NOMO-1 (cell line): ENCODE results near the gene SLC16A4.
A peak's percentile ranks its signal among the peaks of the same experiment; 100 is the strongest.

Experiments
- DNase-seq, 2 experiments: peaks; one replicate each; lab custom pipeline; 2025; ENCODE audit not compliant: unreplicated experiment in 2 of 2; lab: John Stamatoyannopoulos, UW

Gene SLC16A4

DNA sequence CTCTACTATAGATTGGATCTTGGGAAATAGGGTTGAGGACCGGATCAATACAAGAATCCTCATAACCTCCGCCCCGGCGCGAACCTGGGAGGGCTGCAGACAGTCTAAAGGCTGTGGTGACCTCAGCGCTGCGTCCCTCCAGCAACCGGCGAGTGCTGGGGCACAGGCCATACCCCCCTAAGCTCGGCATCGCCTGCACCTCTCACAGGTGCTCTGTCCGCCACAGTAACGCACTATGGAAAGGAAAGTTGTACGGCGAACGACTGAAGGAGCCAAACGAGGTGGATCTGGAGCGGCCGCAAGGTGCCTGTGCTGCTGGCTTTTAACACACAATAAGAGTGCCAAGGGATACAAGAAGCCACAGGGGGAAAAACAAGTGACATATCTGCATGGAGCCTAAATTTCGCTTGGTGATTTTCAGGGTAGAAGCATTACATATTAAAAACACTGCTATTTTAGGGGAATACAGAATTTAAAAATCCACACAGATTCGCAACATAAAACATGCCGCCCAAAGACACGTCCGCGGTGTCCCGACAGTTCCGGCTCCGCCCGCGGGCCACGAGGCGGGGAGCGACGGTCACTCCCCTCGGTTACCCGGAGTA is 53.0 kb downstream of the SLC16A4 start:
- peak; percentile 36 to 74 for DNase-seq

DNA sequence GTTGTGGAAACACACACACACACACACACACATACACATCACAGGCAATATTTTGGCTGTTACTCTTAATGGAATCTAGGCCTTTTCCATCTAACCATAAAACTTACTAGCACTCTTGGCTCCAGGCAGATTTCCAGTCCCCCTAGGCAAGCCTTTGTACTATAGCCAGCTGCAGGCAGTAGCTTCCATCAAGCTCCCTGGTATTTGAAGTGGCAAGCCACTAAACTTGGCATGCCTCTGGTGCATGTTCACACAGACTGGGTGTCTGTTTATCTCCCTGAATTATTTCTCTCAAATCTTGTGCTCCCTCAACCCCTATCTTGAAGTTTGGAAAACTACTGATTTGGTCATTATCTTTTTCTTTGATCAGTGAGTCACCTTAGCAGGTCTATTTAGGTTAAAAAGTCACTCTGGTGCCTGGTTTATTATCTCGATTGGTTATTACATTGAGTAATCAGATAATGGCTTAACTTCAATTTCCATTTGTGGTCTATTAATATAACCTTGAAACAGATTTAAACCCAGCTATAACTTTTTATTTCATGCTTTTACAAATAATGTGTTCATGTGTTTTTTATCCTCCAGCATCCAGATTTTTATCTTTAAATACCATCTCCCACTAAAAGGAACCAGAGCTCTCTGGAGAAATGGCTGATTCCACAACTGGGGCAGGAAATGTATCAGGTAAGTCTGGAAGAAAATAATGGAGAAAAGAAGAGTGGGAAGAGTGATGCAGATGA is 54.4 kb downstream of the SLC16A4 start:
- no peak for DNase-seq

DNA sequence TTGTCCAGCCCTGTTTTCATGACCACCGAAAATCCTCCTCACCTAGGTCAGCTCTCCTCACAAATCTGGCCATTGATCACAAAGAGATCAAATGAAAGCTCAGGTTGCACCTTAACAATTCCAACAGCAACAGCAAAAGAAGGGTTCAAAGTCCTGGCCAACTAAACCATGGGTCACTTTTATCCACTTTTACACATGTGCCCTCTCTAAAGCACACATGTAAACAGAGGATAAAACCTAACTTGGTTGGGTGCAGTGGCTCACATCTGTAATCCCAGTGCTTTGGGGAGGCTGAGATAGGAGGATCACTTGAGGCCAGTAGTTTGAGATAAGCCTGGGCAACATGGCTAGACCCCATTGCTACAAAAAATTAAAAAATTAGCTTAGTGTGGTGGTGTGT is 55.6 kb downstream of the SLC16A4 start:
- DNase-seq: no peak

DNA sequence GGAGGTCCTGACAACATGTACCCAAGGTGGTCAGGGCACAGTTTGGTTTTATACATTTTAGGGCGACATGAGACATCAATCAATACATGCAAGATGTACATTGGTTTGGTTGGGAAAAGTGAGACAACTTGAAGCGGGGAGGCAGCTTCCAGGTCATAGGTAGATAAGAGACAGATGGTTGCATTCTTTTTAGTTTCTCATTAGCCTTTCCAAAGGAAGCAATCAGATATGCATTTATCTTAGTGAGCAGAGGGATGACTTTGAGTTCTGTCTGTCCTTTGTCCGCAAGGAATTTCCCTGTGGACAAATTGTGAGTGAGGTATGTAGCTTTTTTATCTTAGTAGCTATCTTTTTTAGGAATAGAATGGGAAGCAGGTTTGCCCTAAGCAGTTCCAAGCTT is 62.1 kb downstream of the SLC16A4 start:
- no peak for DNase-seq

DNA sequence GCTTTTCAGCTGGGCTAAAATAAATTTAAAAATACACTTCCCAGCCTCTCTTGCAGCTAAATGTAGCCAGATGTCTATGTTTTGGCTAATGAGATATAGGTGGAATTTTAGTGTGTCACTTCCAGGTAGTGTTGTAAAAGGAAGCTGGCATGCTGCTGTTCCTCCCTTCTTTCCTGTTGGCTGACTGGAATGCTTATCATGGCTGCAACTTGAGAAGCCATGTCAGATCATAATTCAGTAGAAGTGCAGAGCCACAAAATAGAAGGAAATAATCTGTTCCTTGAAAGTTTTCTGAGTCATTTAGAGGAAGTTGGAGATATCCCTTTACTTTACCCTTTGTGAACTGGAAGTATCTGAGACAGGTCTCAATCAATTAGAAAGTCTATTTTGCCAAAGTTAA is 62.6 kb downstream of the SLC16A4 start:
- DNase-seq: no peak

DNA sequence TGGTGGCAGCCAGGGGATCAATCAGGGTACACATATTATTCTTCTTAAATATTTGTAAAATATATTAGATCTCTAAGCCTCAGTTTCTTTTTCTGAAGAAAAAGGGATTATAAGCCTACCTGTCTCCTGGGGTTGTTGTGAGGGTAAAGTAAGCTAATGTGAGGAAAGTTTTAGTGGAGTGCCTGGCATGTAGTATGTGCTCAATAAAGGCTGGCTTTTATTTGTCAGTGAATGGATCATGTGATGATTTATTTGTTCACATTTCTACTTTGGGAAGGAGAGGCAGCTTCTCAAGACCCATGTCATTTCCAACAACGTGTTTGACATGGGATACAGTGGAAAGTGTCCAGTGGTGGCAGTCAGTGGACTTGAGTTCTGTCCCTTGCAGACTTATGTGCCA is 64.0 kb downstream of the SLC16A4 start:
- DNase-seq: no peak

DNA sequence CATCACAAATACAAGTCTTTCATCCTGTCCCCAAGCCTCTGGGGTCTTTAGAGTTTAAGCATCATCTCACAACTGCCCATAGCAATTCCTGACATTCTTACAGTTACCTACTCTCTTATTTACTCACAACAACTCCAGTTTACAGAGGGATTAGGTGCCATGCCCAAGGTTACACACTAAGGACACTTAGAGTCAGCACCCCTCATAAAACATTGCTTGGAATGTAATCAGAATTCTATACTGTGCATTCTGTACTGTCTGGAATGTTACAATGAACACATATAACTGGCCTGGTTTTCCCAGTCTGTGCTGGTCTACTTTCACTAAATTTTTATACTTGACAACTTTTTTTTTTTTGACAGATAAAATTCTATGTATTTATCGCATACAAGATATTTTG is 66.2 kb downstream of the SLC16A4 start:
- DNase-seq: no peak

DNA sequence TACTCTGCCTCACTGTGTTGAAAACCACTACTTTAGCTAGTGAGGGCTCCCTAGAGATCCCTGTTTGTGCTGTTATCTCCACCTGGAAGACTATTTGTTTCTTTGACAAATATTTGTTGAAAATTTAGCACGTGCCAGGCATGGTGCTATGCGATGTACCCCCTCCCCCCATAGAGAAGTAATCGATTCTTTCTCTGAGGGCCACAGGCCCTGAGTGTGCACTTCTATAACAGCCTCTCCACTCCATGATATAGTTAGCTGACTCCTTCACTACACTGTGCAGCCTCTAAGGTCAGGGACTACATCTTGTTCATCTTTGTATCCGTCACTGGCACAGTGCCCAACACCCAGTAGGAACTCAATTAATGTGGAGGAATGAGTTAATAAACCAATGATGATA is 69.0 kb downstream of the SLC16A4 start:
- DNase-seq: no peak

DNA sequence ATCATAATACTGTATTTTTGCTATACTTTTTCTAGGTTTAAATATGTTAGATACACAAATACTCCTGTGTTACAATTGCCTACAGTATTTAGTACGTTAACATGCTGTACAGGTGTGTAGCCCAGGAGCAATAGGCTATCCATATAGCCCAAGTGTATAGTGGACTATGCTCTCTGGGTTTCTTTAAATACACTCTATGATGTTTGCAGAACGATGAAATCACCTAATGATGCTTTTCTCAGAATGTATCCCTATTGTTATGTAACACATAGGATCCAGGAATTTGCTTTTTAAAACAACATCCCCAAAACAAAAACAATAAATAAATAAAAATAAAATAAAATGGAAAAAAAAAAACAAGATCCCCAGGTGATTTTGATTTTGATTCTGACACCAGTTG is 69.8 kb downstream of the SLC16A4 start:
- no peak for DNase-seq

DNA sequence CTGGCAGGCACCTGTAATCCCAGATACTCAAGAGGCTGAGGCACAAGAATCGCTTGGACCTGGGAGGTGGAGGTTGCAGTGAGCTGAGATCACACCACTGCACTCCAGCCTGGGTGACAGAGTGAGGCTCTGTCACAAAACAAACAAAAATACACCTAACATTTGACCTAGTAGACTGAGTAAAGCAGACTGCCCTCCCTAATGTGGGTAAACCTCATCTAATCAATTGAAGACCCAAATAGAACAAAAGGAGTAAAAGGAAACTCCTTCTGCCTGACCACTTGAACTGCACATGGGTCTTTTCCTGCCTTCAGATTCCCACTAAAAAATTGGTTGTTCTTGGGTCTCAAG is 70.7 kb downstream of the SLC16A4 start:
- DNase-seq: no peak

DNA sequence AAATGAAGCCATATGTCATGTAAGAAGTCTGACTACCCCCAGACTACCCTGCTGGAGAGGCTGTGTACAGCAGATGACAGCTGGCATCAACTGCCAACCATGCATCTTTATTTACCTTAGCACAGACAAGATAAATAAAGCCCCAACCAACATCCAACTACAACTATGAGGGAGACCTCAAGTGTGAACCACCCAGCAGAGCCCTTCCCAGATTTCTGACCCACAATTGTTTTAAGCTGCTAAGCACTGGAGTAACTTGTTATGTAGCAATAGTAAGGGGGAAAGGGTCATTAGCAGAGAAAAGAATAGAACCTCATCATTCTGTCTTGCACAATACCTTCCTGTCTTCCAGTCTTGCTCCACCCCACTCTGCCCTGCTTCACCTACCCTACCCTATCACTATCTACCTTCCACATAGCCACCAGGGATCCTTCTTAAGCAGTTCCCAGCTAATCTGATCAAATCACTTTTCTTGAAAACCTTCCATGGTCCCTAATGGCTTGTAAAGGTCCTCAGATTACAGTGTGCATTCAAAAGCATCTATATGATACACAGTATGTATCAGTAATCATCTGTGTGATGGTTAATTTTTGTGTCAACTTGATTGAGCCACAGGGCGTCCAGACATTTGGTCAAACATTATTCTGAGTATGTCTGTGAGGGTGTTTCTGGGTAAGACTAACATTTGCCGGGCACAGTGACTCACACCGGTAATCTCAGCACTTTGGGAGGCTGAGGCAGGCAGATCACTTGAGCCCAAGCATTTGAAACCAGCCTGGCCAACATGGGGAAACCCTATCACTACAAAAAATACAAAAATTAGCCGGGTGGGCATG is 71.3 kb downstream of the SLC16A4 start:
- DNase-seq: peak; percentile 63 to 92

DNA sequence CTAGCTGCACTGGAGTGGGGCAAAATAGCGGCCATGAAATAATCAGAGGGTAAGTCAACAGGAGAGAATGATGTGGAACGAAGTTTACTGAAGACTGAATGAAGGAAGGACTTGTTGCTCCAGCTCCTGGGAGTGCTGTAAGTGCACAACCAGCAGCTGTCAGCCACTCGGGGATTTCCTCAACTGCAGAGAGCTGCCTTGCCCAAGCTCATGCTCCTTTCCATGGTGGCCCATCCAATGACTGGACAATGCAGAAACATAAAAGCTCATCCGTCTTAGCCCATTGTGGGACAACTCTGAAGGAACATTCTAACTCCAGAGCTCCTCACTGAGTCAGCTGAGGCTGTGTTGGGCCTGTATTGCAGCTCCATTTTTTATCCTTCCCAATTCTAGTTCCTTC is 72.8 kb downstream of the SLC16A4 start:
- DNase-seq: no peak

DNA sequence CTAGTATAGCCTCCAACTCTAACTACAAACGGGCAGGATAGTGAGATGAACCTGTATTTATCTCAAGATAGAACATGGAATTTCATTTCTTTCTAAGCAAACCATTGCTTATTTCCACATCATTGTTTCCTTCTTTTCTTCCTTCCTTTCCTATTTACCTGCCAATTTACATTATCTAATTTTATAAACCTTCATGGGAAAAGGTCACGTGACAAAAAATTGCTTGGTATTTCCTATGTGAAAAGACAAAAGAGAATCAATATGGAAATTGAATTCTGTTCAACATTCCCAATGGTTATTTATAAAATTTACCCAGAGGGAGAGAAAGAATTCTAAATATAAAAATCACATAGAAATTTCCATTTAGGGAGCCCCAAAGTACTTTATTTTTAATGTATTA is 74.1 kb downstream of the SLC16A4 start:
- no peak for DNase-seq
